OCI-LY7 (cell line): Measurements from ENCODE around the gene LRRC75A. TPM values are rescaled to one million over a fixed set of nuclear protein-coding genes. Genes with fewer than 3 reads are reported as not detected.

Source experiments
- BruUV-seq: library from RNA; stranded (reverse); fragments of 400-500 nt; replicated peaks from 2 replicates; lab custom pipeline; 2021; lab: Mats Ljungman, UMichigan
- CTCF ChIA-PET: fragments of 300-600 bp; sonication (Branson Sonifier 250); formaldehyde crosslinking; loops from one replicate; lab custom pipeline; 2022; ENCODE audit warnings: antibody characterized with exemption; ENCODE audit not compliant: unreplicated experiment; lab: Charles Lee
- POLR2A ChIA-PET: fragments of 300-600 bp; sonication (Branson Sonifier 250); formaldehyde crosslinking; loops from one replicate; lab custom pipeline; 2022; ENCODE audit warnings: antibody characterized with exemption; lab: Charles Lee
- DNase-seq: peaks from one replicate; pipeline ENCODE4 v3.0.0-alpha.2; 2015; ENCODE audit warnings: low spot score
- H2AFZ ChIP-seq: fragments of 200-600 bp; sonication (generic), shearing (Covaris generic); 2 replicates; pipeline ENCODE4 v1.6.1; 2014; ENCODE audit warnings: mild to moderate bottlenecking, antibody characterized with exemption, low read length, moderate library complexity
- H3K27ac ChIP-seq: fragments of 200-600 bp; sonication (generic); 2 replicates; pipeline ENCODE4 v1.5.1; 2014; ENCODE audit warnings: mixed run types, low read depth, mild to moderate bottlenecking, moderate library complexity, low read length, inconsistent platforms; ENCODE audit not compliant: poor library complexity, severe bottlenecking
- H3K36me3 ChIP-seq: fragments of 200-600 bp; sonication (generic); 2 replicates; pipeline ENCODE4 v1.6.1; 2014; ENCODE audit warnings: mild to moderate bottlenecking, antibody characterized with exemption, low read length, moderate library complexity, mixed read lengths; ENCODE audit not compliant: insufficient read depth
- H3K4me1 ChIP-seq: fragments of 200-600 bp; sonication (generic); 2 replicates; pipeline ENCODE4 v1.5.1; 2014; ENCODE audit warnings: mild to moderate bottlenecking, low read length; ENCODE audit not compliant: insufficient read depth, poor library complexity, severe bottlenecking
- H3K4me2 ChIP-seq: fragments of 200-600 bp; sonication (generic); 2 replicates; pipeline ENCODE4 v1.6.1; 2014; ENCODE audit warnings: mild to moderate bottlenecking, low read length
- H3K4me3 ChIP-seq: fragments of 200-600 bp; sonication (generic); 2 replicates; pipeline ENCODE4 v1.5.1; 2014; ENCODE audit warnings: mild to moderate bottlenecking, low read depth, low read length; ENCODE audit not compliant: poor library complexity, severe bottlenecking
- H3K79me2 ChIP-seq: fragments of 200-600 bp; sonication (generic); 2 replicates; pipeline ENCODE4 v1.6.1; 2016; ENCODE audit warnings: low read depth, mild to moderate bottlenecking, low read length, moderate library complexity, mixed read lengths; ENCODE audit not compliant: insufficient read depth
- H3K9me2 ChIP-seq: fragments of 200-600 bp; sonication (generic); 2 replicates; pipeline ENCODE4 v1.6.1; 2016; ENCODE audit warnings: mild to moderate bottlenecking, low read length, mixed read lengths; ENCODE audit not compliant: insufficient read depth
- H3K9me3 ChIP-seq: fragments of 200-600 bp; sonication (generic); 2 replicates; pipeline ENCODE4 v1.6.1; 2014; ENCODE audit warnings: mild to moderate bottlenecking, mixed run types, low read length, mixed read lengths
- H4K20me1 ChIP-seq: fragments of 200-600 bp; sonication (generic); 2 replicates; pipeline ENCODE4 v1.6.1; 2014; ENCODE audit warnings: mild to moderate bottlenecking, antibody characterized with exemption, low read length, moderate library complexity, mixed read lengths; ENCODE audit not compliant: insufficient read depth
- CTCF ChIP-seq: fragments of 200-600 bp; sonication (generic); conservative IDR thresholded peaks from 2 replicates; pipeline ENCODE4 v1.5.1; 2014; ENCODE audit warnings: mild to moderate bottlenecking, antibody characterized with exemption, low read length, moderate library complexity, mixed read lengths
- EZH2phosphoT487 ChIP-seq: fragments of 200-600 bp; sonication (generic); IDR thresholded peaks from 2 replicates; pipeline ENCODE4 v1.6.1; 2018; ENCODE audit warnings: low read depth, borderline replicate concordance, mild to moderate bottlenecking, mixed run types, antibody characterized with exemption, low read length, moderate library complexity, mixed read lengths
- intact Hi-C: fragments of 100-400 bp; cut with micrococcal nuclease; formaldehyde crosslinking; loops from one replicate; pipeline ENCODE4 v1.10.0; 2022; ENCODE audit not compliant: unreplicated experiment
- total RNA-seq, 2 experiments: library from RNA; depleted of rRNA in 1 of 2; stranded (reverse); fragments of >200 nt in 1 of 2; shearing (Covaris generic) in 1 of 2; gene quantifications; 2 replicates each; pipeline ENCODE4 v1.2.3, GENCODE V29; 2014 to 2022

LRRC75A gene
- total RNA-seq, 2 experiments from 2014 or later: not detected

GRCh38 chr17:16463358-16464302, 28.4 kb downstream of the LRRC75A start:
- Histone ChIP-seq H3K4me2 (no peak overlapping the region), H3K4me3 (no peak overlapping the region), H3K36me3 (peaks cover 6% of the 10 kb centered on the region; the same call in 1 of the 2 replicates), H3K9me3 (no peaks in the 10 kb centered on the region), H3K4me1 (no peaks in the 10 kb centered on the region), H3K27ac (no peak overlapping the region), H3K9me2 (no peaks in the 10 kb centered on the region), H2AFZ (no peak overlapping the region), H4K20me1 (no peaks in the 10 kb centered on the region; the same call in 1 of the 2 replicates), H3K79me2 (no peaks in the 10 kb centered on the region)
- TF ChIP-seq CTCF (no peak), EZH2phosphoT487 (no peak)
- ChIA-PET CTCF (no interaction called here), POLR2A (no interaction called here)
- BruUV-seq: no TSS peak
- no peak for DNase-seq
- intact Hi-C loops: no loop called here

GRCh38 chr17:16462070-16462864, 29.7 kb downstream of the LRRC75A start:
- POLR2A ChIA-PET: no interaction called here
- no peak overlapping the region for H2AFZ ChIP-seq
- no TSS peak for BruUV-seq
- H3K79me2 ChIP-seq: no peaks in the 10 kb centered on the region
- CTCF ChIA-PET: no interaction called here
- no peak for TF ChIP-seq EZH2phosphoT487
- TF ChIP-seq CTCF: no peak
- peaks cover 8% of the 10 kb centered on the region; the same call in 1 of the 2 replicates for H3K36me3 ChIP-seq
- no peaks in the 10 kb centered on the region for H4K20me1 ChIP-seq
- H3K27ac ChIP-seq: no peak overlapping the region
- H3K9me2 ChIP-seq: no peaks in the 10 kb centered on the region
- no peak overlapping the region for H3K4me2 ChIP-seq
- intact Hi-C loops: no loop called here
- no peaks in the 10 kb centered on the region for H3K4me1 ChIP-seq
- no peak for DNase-seq
- H3K4me3 ChIP-seq: no peak overlapping the region
- H3K9me3 ChIP-seq: no peaks in the 10 kb centered on the region
